ENCODE results near the gene ACACB.

ACACB gene

DNA sequence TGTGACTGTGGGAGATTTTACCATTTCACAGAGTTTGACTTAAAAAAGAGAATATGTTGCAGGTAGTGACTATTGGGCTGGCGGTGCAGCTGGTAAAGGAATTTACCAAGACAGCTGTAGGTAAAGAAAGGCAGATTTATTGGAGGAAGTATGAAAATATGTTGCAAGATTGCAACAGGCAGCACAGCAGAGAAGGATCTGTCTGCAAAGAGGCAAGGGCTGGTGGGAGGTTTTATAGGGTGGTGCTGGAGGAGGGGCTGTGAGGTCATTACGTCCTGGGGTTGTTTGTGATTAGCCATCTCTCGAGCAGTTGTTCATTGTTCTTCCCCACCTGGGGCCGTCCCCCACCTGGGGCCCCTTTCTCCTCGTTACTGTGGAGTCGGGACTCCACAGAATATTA is 62.1 kb downstream of the ACACB start:
- no peak overlapping the region for H3K4me3 ChIP-seq
- DNase-seq (ENCODE audit: low read depth, low spot score) = no peak
- H3K36me3 ChIP-seq (ENCODE audit: insufficient read depth, low read length) = peaks cover 71% of the 10 kb centered on the region
- no peak for TF ChIP-seq EZH2 (IDR thresholded peaks at IDR 0.05)
- no peak for TF ChIP-seq FOXP2 (optimal IDR thresholded peaks at IDR 0.05; ENCODE audit: control extremely low read depth, extremely low read length, insufficient read depth)
- no peak for TF ChIP-seq POLR2AphosphoS5 (IDR thresholded peaks at IDR 0.05; ENCODE audit: borderline replicate concordance, low read depth, low read length)
- no peak overlapping the region for H3K9ac ChIP-seq (ENCODE audit: insufficient read length)
- H3K9me3 ChIP-seq (ENCODE audit: low read depth, low read length) = no peaks in the 10 kb centered on the region
- H3K27ac ChIP-seq = no peak overlapping the region

DNA sequence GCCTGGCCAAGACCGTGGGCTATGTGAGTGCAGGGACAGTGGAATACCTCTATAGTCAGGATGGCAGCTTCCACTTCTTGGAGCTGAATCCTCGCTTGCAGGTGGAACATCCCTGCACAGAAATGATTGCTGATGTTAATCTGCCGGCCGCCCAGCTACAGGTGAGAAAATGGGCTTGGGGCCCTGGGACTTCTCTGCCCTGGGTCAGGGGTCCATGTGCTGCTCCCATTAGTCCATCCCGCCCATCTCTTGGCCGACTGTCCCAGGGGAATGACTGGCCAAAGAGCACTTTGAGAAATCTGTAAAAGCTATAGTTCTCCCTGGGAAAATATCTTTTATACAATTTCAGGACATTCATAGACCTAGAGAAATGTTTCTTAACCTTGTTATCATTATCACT is 63.5 kb downstream of the ACACB start:
- no peak overlapping the region for H3K4me3 ChIP-seq
- H3K36me3 ChIP-seq (ENCODE audit: insufficient read depth, low read length) = peaks cover 73% of the 10 kb centered on the region
- no peak overlapping the region for H3K9ac ChIP-seq (ENCODE audit: insufficient read length)
- H3K9me3 ChIP-seq (ENCODE audit: low read depth, low read length) = no peaks in the 10 kb centered on the region
- DNase-seq (ENCODE audit: low read depth, low spot score) = no peak
- no peak overlapping the region for H3K27ac ChIP-seq
- TF ChIP-seq POLR2AphosphoS5 (IDR thresholded peaks at IDR 0.05; ENCODE audit: borderline replicate concordance, low read depth, low read length) (no peak), EZH2 (IDR thresholded peaks at IDR 0.05) (no peak), FOXP2 (optimal IDR thresholded peaks at IDR 0.05; ENCODE audit: control extremely low read depth, extremely low read length, insufficient read depth) (no peak)

DNA sequence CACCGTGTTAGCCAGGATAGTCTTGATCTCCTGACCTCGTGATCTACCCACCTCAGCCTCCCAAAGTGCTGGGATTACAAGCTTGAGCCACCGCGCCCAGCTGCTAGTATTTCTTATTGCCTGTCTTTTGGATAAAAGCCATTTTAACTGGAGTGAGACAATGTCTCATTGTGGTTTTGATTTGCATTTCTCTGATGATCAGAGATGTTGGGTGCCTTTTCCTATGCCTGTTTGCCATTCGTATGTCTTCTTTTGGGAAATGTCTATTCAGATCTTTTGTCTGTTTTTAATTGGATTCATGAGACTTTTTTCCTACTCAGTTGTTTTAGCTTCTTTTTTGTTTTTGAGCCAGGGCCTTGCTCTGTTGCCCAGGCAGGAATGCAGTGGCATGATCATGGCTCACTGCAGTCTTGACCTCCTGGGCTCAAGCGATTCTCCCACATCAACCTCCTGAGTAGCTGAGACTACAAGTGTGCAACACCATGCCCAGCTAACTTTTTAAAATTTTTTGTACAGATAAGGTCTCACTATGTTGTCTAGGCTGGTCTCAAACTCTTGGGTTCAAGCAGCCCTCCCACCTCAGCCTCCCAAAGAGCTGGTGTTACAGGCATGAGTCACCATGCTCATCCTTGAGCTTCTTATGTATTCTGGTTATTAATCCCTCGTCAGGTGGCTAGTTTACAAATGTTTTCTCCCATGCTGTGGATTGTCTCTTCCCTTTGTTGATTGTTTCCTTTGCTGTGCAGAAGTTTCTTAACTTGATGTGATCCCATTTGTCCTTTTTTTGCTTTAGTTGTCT is 65.9 kb downstream of the ACACB start:
- TF ChIP-seq POLR2AphosphoS5 (IDR thresholded peaks at IDR 0.05; ENCODE audit: borderline replicate concordance, low read depth, low read length) = no peak
- TF ChIP-seq EZH2 (IDR thresholded peaks at IDR 0.05) = no peak
- Histone ChIP-seq H3K27ac (no peak overlapping the region), H3K36me3 (ENCODE audit: insufficient read depth, low read length) (peaks cover 74% of the 10 kb centered on the region), H3K9me3 (ENCODE audit: low read depth, low read length) (no peaks in the 10 kb centered on the region), H3K4me3 (no peak overlapping the region), H3K9ac (ENCODE audit: insufficient read length) (no peak overlapping the region)
- DNase-seq (ENCODE audit: low read depth, low spot score) = no peak

GRCh38 chr12:109185441-109185840 is 69.1 kb downstream of the ACACB start:
- no peak overlapping the region for H3K4me3 ChIP-seq
- H3K9me3 ChIP-seq (ENCODE audit: low read depth, low read length) = no peaks in the 10 kb centered on the region
- H3K27ac ChIP-seq = no peak overlapping the region
- no peak for TF ChIP-seq POLR2AphosphoS5 (IDR thresholded peaks at IDR 0.05; ENCODE audit: borderline replicate concordance, low read depth, low read length)
- no peak for TF ChIP-seq EZH2 (IDR thresholded peaks at IDR 0.05)
- no peak for TF ChIP-seq FOXP2 (optimal IDR thresholded peaks at IDR 0.05; ENCODE audit: control extremely low read depth, extremely low read length, insufficient read depth)
- H3K9ac ChIP-seq (ENCODE audit: insufficient read length) = no peak overlapping the region
- DNase-seq (ENCODE audit: low read depth, low spot score) = no peak
- H3K36me3 ChIP-seq (ENCODE audit: insufficient read depth, low read length) = peaks cover 54% of the 10 kb centered on the region

GRCh38 chr12:109186993-109187653 is 70.7 kb downstream of the ACACB start:
- no peaks in the 10 kb centered on the region for H3K9me3 ChIP-seq (ENCODE audit: low read depth, low read length)
- DNase-seq (ENCODE audit: low read depth, low spot score) = no peak
- TF ChIP-seq EZH2 (IDR thresholded peaks at IDR 0.05) = no peak
- no peak for TF ChIP-seq FOXP2 (optimal IDR thresholded peaks at IDR 0.05; ENCODE audit: control extremely low read depth, extremely low read length, insufficient read depth)
- no peak for TF ChIP-seq POLR2AphosphoS5 (IDR thresholded peaks at IDR 0.05; ENCODE audit: borderline replicate concordance, low read depth, low read length)
- H3K36me3 ChIP-seq (ENCODE audit: insufficient read depth, low read length) = peaks cover 54% of the 10 kb centered on the region
- H3K4me3 ChIP-seq = no peak overlapping the region
- H3K9ac ChIP-seq (ENCODE audit: insufficient read length) = no peak overlapping the region
- no peak overlapping the region for H3K27ac ChIP-seq

GRCh38 chr12:109188108-109188712 is 71.8 kb downstream of the ACACB start:
- H3K9me3 ChIP-seq (ENCODE audit: low read depth, low read length) = no peaks in the 10 kb centered on the region
- no peak overlapping the region for H3K4me3 ChIP-seq
- no peak overlapping the region for H3K9ac ChIP-seq (ENCODE audit: insufficient read length)
- peak overlapping the region; percentile 11; the same call in 1 of the 2 replicates for H3K27ac ChIP-seq
- H3K36me3 ChIP-seq (ENCODE audit: insufficient read depth, low read length) = peaks cover 45% of the 10 kb centered on the region
- TF ChIP-seq EZH2 (IDR thresholded peaks at IDR 0.05) = no peak
- no peak for TF ChIP-seq POLR2AphosphoS5 (IDR thresholded peaks at IDR 0.05; ENCODE audit: borderline replicate concordance, low read depth, low read length)
- no peak for TF ChIP-seq FOXP2 (optimal IDR thresholded peaks at IDR 0.05; ENCODE audit: control extremely low read depth, extremely low read length, insufficient read depth)
- no peak for DNase-seq (ENCODE audit: low read depth, low spot score)

DNA sequence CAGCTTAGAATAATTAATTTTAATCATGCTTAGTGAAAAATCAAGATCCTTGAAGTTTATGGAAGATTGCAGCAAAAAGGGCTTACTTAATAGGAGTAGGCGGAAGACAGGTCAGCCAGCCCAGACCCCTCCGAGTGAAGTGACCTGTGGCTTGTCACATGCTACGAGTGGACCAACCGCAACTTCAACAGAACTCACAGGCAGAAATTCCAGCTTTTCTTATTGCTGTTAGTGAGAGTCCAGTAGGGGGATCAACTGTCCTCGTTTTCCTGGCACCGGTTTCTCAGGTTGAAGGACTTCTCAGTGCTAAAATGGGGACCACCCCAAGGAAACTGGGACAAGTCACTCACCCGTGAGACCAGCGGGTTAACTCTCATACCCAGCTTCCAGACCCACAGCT is 72.9 kb downstream of the ACACB start:
- peaks cover 44% of the 10 kb centered on the region; the same call in 1 of the 2 replicates for H3K36me3 ChIP-seq (ENCODE audit: insufficient read depth, low read length)
- no peak for DNase-seq (ENCODE audit: low read depth, low spot score)
- no peak overlapping the region for H3K4me3 ChIP-seq
- no peak overlapping the region for H3K27ac ChIP-seq
- TF ChIP-seq EZH2 (IDR thresholded peaks at IDR 0.05) = no peak
- no peak for TF ChIP-seq POLR2AphosphoS5 (IDR thresholded peaks at IDR 0.05; ENCODE audit: borderline replicate concordance, low read depth, low read length)
- TF ChIP-seq FOXP2 (optimal IDR thresholded peaks at IDR 0.05; ENCODE audit: control extremely low read depth, extremely low read length, insufficient read depth) = no peak
- H3K9me3 ChIP-seq (ENCODE audit: low read depth, low read length) = no peaks in the 10 kb centered on the region
- no peak overlapping the region for H3K9ac ChIP-seq (ENCODE audit: insufficient read length)

DNA sequence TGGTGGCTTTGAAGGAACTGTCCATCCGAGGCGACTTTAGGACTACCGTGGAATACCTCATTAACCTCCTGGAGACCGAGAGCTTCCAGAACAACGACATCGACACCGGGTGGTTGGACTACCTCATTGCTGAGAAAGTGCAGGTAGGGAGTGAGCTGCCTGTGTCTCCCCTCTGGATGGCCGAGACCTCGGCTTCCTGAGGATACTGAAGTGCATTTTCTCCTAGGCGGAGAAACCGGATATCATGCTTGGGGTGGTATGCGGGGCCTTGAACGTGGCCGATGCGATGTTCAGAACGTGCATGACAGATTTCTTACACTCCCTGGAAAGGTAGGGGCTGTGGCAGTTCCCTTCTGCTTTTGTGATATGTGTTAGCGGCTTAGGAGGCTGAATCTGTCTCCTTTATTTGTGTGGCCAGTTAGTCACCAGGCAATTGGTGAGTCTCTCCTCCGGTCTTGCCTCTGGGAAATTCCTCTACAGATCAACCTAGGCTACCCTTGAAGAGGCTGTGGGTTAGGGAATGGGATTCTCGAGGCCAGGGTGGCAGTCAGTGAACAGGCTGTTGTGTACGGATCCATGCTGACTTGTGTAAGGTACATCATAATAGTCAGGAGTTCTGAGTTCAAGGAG is 75.3 kb downstream of the ACACB start:
- no peak overlapping the region for H3K27ac ChIP-seq

More for the DNA sequence above, 75.3 kb downstream of the ACACB start:
- DNase-seq (ENCODE audit: low read depth, low spot score) = no peak
- no peaks in the 10 kb centered on the region for H3K9me3 ChIP-seq (ENCODE audit: low read depth, low read length)
- H3K36me3 ChIP-seq (ENCODE audit: insufficient read depth, low read length) = peaks cover 54% of the 10 kb centered on the region
- no peak overlapping the region for H3K9ac ChIP-seq (ENCODE audit: insufficient read length)
- no peak overlapping the region for H3K4me3 ChIP-seq
- no peak for TF ChIP-seq FOXP2 (optimal IDR thresholded peaks at IDR 0.05; ENCODE audit: control extremely low read depth, extremely low read length, insufficient read depth)
- TF ChIP-seq EZH2 (IDR thresholded peaks at IDR 0.05) = no peak
- TF ChIP-seq POLR2AphosphoS5 (IDR thresholded peaks at IDR 0.05; ENCODE audit: borderline replicate concordance, low read depth, low read length) = no peak
